Suprapubic skin (tissue), 3 donors: ENCODE results near the gene PSME3.

ENCODE experiments used
- CTCF ChIP-seq, 2 donors: fragments of 200-600 bp in 1 of 2; fragments of 450-650 bp in 1 of 2; sonication (generic) in 1 of 2; IDR thresholded peaks; one replicate each; pipeline ENCODE4 v1.5.1; 2016 to 2019; ENCODE audit warnings: antibody characterized with exemption in 2 of 2, mild to moderate bottlenecking in 1 of 2, moderate library complexity in 1 of 2
- POLR2A ChIP-seq, 2 donors: fragments of 450-650 bp; IDR thresholded peaks; one replicate each; pipeline ENCODE4 v1.6.1; 2017; ENCODE audit warnings: antibody characterized with exemption in 2 of 2, mild to moderate bottlenecking in 2 of 2, moderate library complexity in 2 of 2

GRCh38 chr17:42871647-42872046, 38.5 kb downstream of the PSME3 start:
- TF ChIP-seq CTCF (IDR thresholded peaks at IDR 0.05) (no peak), POLR2A (IDR thresholded peaks at IDR 0.05) (no peak)
